ENCODE results near the gene MAGI2. TPM values are rescaled to one million over a fixed set of nuclear protein-coding genes. Genes with fewer than 3 reads are reported as not detected.

Gene MAGI2
- total RNA-seq, 1 experiment from 2014 or later: 0.22 TPM

DNA sequence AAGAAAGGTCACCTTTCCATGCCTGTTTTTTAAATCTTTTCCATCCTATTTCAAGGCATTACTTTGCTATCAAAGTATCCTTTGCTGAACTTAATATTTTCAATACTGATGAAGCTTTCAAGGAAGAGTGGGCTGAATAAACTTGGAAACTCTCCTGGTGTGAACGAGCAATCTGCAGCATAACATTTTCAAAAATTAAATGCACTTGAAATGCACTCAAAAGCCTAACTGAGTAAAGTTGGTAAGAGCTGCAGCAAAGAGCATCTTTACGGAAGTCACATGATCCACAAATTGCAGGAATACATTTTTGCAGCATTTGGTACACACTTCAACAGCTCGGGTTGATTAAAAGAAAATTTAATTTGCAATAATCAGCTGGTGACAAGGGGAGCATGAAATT lies 1287.6 kb downstream of the MAGI2 start:
- TF ChIP-seq FOSL1 (IDR thresholded peaks at IDR 0.05; ENCODE audit: low read depth): no peak
- TF ChIP-seq POLR2AphosphoS5 (IDR thresholded peaks at IDR 0.05; ENCODE audit: low read depth, low read length): no peak
- no peak for TF ChIP-seq CEBPB (IDR thresholded peaks at IDR 0.05; ENCODE audit: low read depth)
- TF ChIP-seq SIN3A (IDR thresholded peaks at IDR 0.05; ENCODE audit: low read depth): no peak
- TF ChIP-seq, protein P1, sequence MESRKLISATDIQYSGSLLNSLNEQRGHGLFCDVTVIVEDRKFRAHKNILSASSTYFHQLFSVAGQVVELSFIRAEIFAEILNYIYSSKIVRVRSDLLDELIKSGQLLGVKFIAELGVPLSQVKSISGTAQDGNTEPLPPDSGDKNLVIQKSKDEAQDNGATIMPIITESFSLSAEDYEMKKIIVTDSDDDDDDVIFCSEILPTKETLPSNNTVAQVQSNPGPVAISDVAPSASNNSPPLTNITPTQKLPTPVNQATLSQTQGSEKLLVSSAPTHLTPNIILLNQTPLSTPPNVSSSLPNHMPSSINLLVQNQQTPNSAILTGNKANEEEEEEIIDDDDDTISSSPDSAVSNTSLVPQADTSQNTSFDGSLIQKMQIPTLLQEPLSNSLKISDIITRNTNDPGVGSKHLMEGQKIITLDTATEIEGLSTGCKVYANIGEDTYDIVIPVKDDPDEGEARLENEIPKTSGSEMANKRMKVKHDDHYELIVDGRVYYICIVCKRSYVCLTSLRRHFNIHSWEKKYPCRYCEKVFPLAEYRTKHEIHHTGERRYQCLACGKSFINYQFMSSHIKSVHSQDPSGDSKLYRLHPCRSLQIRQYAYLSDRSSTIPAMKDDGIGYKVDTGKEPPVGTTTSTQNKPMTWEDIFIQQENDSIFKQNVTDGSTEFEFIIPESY (IDR thresholded peaks at IDR 0.05; ENCODE audit: extremely low read depth, insufficient replicate concordance, low read length): no peak
- TF ChIP-seq, protein P2, sequence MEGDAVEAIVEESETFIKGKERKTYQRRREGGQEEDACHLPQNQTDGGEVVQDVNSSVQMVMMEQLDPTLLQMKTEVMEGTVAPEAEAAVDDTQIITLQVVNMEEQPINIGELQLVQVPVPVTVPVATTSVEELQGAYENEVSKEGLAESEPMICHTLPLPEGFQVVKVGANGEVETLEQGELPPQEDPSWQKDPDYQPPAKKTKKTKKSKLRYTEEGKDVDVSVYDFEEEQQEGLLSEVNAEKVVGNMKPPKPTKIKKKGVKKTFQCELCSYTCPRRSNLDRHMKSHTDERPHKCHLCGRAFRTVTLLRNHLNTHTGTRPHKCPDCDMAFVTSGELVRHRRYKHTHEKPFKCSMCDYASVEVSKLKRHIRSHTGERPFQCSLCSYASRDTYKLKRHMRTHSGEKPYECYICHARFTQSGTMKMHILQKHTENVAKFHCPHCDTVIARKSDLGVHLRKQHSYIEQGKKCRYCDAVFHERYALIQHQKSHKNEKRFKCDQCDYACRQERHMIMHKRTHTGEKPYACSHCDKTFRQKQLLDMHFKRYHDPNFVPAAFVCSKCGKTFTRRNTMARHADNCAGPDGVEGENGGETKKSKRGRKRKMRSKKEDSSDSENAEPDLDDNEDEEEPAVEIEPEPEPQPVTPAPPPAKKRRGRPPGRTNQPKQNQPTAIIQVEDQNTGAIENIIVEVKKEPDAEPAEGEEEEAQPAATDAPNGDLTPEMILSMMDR (IDR thresholded peaks at IDR 0.05 in 2 of 3, conservative IDR thresholded peaks at IDR 0.05 in 1 of 3; ENCODE audit: borderline replicate concordance in 1 of 3, insufficient read depth in 1 of 3, low read depth in 2 of 3, low read length in 2 of 3): no peak
- no peak for TF ChIP-seq ELF1 (IDR thresholded peaks at IDR 0.05; ENCODE audit: borderline replicate concordance, low read depth)
- no peak for TF ChIP-seq ZFX (IDR thresholded peaks at IDR 0.05)
- no peak for TF ChIP-seq TCF7L2 (IDR thresholded peaks at IDR 0.05; ENCODE audit: borderline replicate concordance, extremely low read depth, insufficient read depth, insufficient read length)
- TF ChIP-seq, protein P3, sequence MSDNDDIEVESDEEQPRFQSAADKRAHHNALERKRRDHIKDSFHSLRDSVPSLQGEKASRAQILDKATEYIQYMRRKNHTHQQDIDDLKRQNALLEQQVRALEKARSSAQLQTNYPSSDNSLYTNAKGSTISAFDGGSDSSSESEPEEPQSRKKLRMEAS (IDR thresholded peaks at IDR 0.05): no peak
- TF ChIP-seq SP1 (IDR thresholded peaks at IDR 0.05; ENCODE audit: low read depth): no peak
- no peak for TF ChIP-seq YY1 (IDR thresholded peaks at IDR 0.05; ENCODE audit: extremely low read depth, insufficient replicate concordance, low read depth, low read length)
- TF ChIP-seq RAD21 (IDR thresholded peaks at IDR 0.05; ENCODE audit: low read depth): no peak
- TF ChIP-seq POLR2A (IDR thresholded peaks at IDR 0.05; ENCODE audit: borderline replicate concordance, extremely low read depth, insufficient read depth, insufficient read length): no peak
- TF ChIP-seq ZNF274 (IDR thresholded peaks at IDR 0.05; ENCODE audit: low read depth, low read length): no peak
- no peak for TF ChIP-seq EZH2 (IDR thresholded peaks at IDR 0.05)
- H3K27me3 ChIP-seq (ENCODE audit: insufficient read depth, low read length): peaks cover 44% of the 10 kb centered on the region
- no TSS peak for BruUV-seq (replicated peaks)
- POLR2A ChIA-PET: no interaction called here
- H3K27ac ChIP-seq (ENCODE audit: low read depth, low read length): no peak overlapping the region
- H3K9me2 ChIP-seq (ENCODE audit: insufficient read depth): no peaks in the 10 kb centered on the region
- H4K20me1 ChIP-seq (ENCODE audit: insufficient read depth): no peaks in the 10 kb centered on the region
- H3K4me2 ChIP-seq (ENCODE audit: low read length): no peak overlapping the region
- CTCF ChIA-PET: no interaction called here
- RAD21 ChIA-PET (ENCODE audit: low non-redundant PET in 1 of 2, low total read pairs in 2 of 2, uncharacterized antibody in 2 of 2, unreplicated experiment in 2 of 2): no interaction called here
- H3K9me3 ChIP-seq (ENCODE audit: control insufficient read depth in 1 of 2, insufficient read depth in 1 of 2, low read depth in 1 of 2, low read length in 2 of 2): no peaks in the 10 kb centered on the region
- no peak for ATAC-seq
- H3K79me2 ChIP-seq (ENCODE audit: insufficient read depth, low read length): no peaks in the 10 kb centered on the region
- H2AFZ ChIP-seq (ENCODE audit: low read depth, low read length, poor library complexity, severe bottlenecking): no peak overlapping the region
- no peak for DNase-seq (ENCODE audit: low read depth, low spot score)
- no peaks in the 10 kb centered on the region for H3K36me3 ChIP-seq (ENCODE audit: control insufficient read depth in 1 of 2, insufficient read depth in 2 of 2, low read length in 2 of 2)
- H3K4me3 ChIP-seq (replicated peaks in 1 of 2; ENCODE audit: low read depth in 1 of 2, low read length in 2 of 2): no peak overlapping the region
- intact Hi-C loops (cut with micrococcal nuclease): no loop called here
- H3K4me1 ChIP-seq (ENCODE audit: control insufficient read depth in 1 of 2, insufficient read depth in 2 of 2, low read length in 2 of 2): no peaks in the 10 kb centered on the region
- no peak overlapping the region for H3K9ac ChIP-seq (ENCODE audit: low read length)
